ENCODE data around the gene ZKSCAN3. TPM values are rescaled to one million over a fixed set of nuclear protein-coding genes. Genes with fewer than 3 reads are reported as not detected.

ZKSCAN3 gene
- total RNA-seq, 1 experiment from 2014 or later, result 1.9 TPM

GRCh38 chr6:28378644-28379043 is 28.9 kb downstream of the ZKSCAN3 start:
- ChIA-PET CTCF (no interaction called here), POLR2A (ENCODE audit: unreplicated experiment) (no interaction called here)
- no peaks in the 10 kb centered on the region for H3K9me3 ChIP-seq (ENCODE audit: low read length)
- H3K27me3 ChIP-seq (ENCODE audit: low read length), result no peaks in the 10 kb centered on the region
- no peaks in the 10 kb centered on the region for H3F3A ChIP-seq (ENCODE audit: low read length, unreplicated experiment)
- H3K9me2 ChIP-seq (replicated peaks; ENCODE audit: low read length), result no peaks in the 10 kb centered on the region
- DNase-seq (no peak), ATAC-seq (no peak)
- no TSS peak for BruUV-seq (replicated peaks)
- H3K79me2 ChIP-seq (ENCODE audit: low read length), result no peaks in the 10 kb centered on the region
- H3K27ac ChIP-seq (ENCODE audit: low read length), result no peak overlapping the region
- H3K36me3 ChIP-seq (ENCODE audit: low read depth, low read length), result peaks cover 5% of the 10 kb centered on the region; the same call in 1 of the 2 replicates
- no peak for TF ChIP-seq EZH2 (IDR thresholded peaks at IDR 0.05; ENCODE audit: low read length, unreplicated experiment)
- no peak overlapping the region for H3K9ac ChIP-seq (ENCODE audit: low read length)
- no peak overlapping the region for H2AFZ ChIP-seq (ENCODE audit: low read length)
- H3K4me2 ChIP-seq (ENCODE audit: low read length), result no peak overlapping the region
- intact Hi-C loops (cut with micrococcal nuclease), result no loop called here
- H3K4me3 ChIP-seq (ENCODE audit: low read length), result no peak overlapping the region
- H4K20me1 ChIP-seq (ENCODE audit: low read length), result no peaks in the 10 kb centered on the region
- H3K4me1 ChIP-seq (ENCODE audit: insufficient read depth, low read length), result peaks cover 9% of the 10 kb centered on the region

- Histone ChIP-seq H3K27ac (ENCODE audit: low read length) (no peak overlapping the region), H3F3A (ENCODE audit: low read length, unreplicated experiment) (no peaks in the 10 kb centered on the region), H3K4me1 (ENCODE audit: insufficient read depth, low read length) (peaks cover 12% of the 10 kb centered on the region), H3K4me3 (ENCODE audit: low read length) (no peak overlapping the region), H3K9me3 (ENCODE audit: low read length) (no peaks in the 10 kb centered on the region), H3K4me2 (ENCODE audit: low read length) (no peak overlapping the region), H4K20me1 (ENCODE audit: low read length) (no peaks in the 10 kb centered on the region), H3K79me2 (ENCODE audit: low read length) (no peaks in the 10 kb centered on the region), H3K9ac (ENCODE audit: low read length) (no peak overlapping the region), H3K36me3 (ENCODE audit: low read depth, low read length) (peaks cover 5% of the 10 kb centered on the region; the same call in 1 of the 2 replicates), H3K27me3 (ENCODE audit: low read length) (no peaks in the 10 kb centered on the region), H3K9me2 (replicated peaks; ENCODE audit: low read length) (no peaks in the 10 kb centered on the region), H2AFZ (ENCODE audit: low read length) (no peak overlapping the region)
- ChIA-PET POLR2A (ENCODE audit: unreplicated experiment) (no interaction called here), CTCF (no interaction called here)
- DNase-seq (no peak), ATAC-seq (no peak)
- intact Hi-C loops (cut with micrococcal nuclease), result loop anchor here (5.0 kb wide), 1 partner anchor 162 kb away; no protein-coding TSS in a partner anchor
- BruUV-seq (replicated peaks), result no TSS peak
- no peak for TF ChIP-seq EZH2 (IDR thresholded peaks at IDR 0.05; ENCODE audit: low read length, unreplicated experiment)
- TF ChIP-seq EZH2phosphoT487 (IDR thresholded peaks at IDR 0.05; ENCODE audit: borderline replicate concordance, low read length), result no peak
- no peak for TF ChIP-seq CTCF (conservative IDR thresholded peaks at IDR 0.05; ENCODE audit: low read depth, low read length)
These were observed 30.6 kb downstream of the ZKSCAN3 start for GRCh38 chr6:28380381-28380780.

GRCh38 chr6:28383235-28384142 is 33.7 kb downstream of the ZKSCAN3 start:
- ATAC-seq (peak; percentile 93), DNase-seq (peak; percentile 89)
- Histone ChIP-seq H3K4me3 (ENCODE audit: low read length) (peak overlapping the region; percentile 78), H3K79me2 (ENCODE audit: low read length) (no peaks in the 10 kb centered on the region), H3K4me2 (ENCODE audit: low read length) (peak overlapping the region; percentile 85), H3F3A (ENCODE audit: low read length, unreplicated experiment) (no peaks in the 10 kb centered on the region), H2AFZ (ENCODE audit: low read length) (peak overlapping the region; percentile 91), H3K9me3 (ENCODE audit: low read length) (no peaks in the 10 kb centered on the region), H3K4me1 (ENCODE audit: insufficient read depth, low read length) (peaks cover 12% of the 10 kb centered on the region), H4K20me1 (ENCODE audit: low read length) (no peaks in the 10 kb centered on the region), H3K27ac (ENCODE audit: low read length) (peak overlapping the region; percentile 38), H3K36me3 (ENCODE audit: low read depth, low read length) (peaks cover 5% of the 10 kb centered on the region; the same call in 1 of the 2 replicates), H3K27me3 (ENCODE audit: low read length) (no peaks in the 10 kb centered on the region), H3K9me2 (replicated peaks; ENCODE audit: low read length) (no peaks in the 10 kb centered on the region), H3K9ac (ENCODE audit: low read length) (peak overlapping the region; percentile 58)
- TF ChIP-seq CTCF (conservative IDR thresholded peaks at IDR 0.05; ENCODE audit: low read depth, low read length), result peak; percentile 80
- TF ChIP-seq EZH2 (IDR thresholded peaks at IDR 0.05; ENCODE audit: low read length, unreplicated experiment), result no peak
- intact Hi-C loops (cut with micrococcal nuclease), result loop anchor here (1.0 to 5.0 kb wide), 3 partner anchors 48 to 259 kb away; partner anchors contain the start of gene ZSCAN16
- BruUV-seq (replicated peaks), result no TSS peak
- ChIA-PET CTCF (interaction anchor here (0.7 to 1.4 kb wide), 6 partner anchors 27 to 279 kb away, joined by 3 to 13 read pairs (median 4); partner anchors contain the start of gene ZSCAN26), POLR2A (ENCODE audit: unreplicated experiment) (interaction anchor here (0.6 kb wide), 1 partner anchor 34 kb away, joined by 3 read pairs; no protein-coding TSS in a partner anchor)
